GM15510 (cell line): ENCODE measurements around the gene TMEM255B.

Experiments used
- POLR2A ChIP-seq: IDR thresholded peaks from 3 replicates; pipeline ENCODE4 v1.6.1; 2011; ENCODE audit warnings: borderline replicate concordance; ENCODE audit not compliant: insufficient read length; ENCODE audit errors: extremely low read depth

Gene TMEM255B

DNA sequence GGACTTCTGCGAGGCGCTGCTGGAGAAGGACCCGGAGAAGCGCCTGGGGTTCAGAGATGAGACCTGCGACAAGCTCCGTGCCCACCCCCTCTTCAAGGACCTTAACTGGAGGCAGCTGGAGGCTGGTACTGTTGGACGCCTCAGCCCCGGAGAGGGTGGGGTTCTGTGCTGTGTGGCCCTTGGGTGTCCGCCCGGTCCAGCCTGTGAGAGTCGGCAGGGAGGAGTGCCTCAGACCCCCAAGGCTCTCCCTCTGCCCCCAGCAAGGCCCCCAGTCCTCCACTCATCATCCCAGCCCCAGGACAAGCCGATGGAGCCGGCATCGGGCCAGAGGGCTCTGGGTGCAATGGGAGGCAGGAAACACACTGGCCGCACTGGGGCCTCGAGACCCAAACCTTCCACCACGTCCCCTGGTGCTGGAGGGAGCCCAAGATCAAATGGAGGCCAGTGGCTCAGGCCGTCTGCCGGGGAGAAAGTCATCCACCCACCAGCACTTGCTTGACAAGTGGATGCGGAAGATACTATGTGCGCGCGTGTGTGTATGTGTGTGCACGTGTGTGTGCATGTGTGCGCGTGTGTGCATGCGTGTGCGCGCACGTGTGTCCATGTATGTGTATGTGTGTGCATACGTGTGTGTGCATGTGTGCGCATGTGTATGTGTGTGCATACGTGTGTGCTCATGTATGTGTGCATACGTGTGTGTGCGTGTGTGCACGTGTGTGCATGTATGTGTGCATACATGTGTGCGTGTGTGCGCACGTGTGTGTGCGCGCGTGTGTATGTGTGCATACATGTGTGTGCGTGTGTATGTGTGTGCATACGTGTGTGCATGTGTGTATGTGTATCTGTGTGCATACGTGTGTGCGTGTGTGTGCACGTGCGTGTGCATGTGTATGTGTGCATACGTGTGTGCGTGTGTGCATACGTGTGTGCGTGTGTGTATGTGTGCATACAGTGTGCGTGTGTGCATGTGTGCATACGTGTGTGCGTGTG is 25.8 kb upstream of the TMEM255B start:
- no peak for TF ChIP-seq POLR2A

DNA sequence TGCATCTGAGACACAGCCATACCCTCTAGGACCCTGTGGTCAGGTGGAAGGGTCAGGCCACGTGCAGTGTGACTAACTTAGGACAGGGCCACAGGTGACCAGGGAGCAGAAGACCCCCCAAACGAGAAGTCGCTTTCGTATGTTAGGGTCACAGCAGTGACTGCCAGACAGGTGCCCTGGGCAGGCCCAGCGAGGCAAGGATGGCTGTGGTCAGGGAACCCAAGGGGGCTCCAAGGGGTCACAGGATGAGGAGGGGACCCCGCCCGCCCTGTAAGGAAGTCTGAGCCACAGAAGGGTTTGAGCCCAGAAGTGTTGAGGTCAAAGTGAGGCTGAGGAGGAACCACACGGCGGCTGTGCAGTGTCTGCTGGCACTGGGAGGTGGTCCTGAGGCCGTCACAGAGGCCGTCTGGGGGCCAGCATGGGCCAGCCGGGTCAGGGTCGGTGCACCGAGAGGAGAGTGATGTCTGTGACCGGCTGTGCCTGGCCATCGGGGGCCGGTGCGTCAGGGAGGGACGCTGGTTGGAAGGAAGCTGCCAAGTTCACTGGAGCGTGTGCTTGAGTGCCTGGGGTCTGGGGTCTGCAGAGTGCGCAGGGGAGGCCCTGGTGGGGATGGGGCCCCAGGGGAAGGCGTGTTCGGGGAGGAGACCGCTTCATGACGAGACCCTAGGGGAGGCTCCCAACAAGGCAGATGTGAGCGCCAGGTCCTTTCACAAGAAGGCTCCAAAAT is 24.8 kb upstream of the TMEM255B start:
- no peak for TF ChIP-seq POLR2A

DNA sequence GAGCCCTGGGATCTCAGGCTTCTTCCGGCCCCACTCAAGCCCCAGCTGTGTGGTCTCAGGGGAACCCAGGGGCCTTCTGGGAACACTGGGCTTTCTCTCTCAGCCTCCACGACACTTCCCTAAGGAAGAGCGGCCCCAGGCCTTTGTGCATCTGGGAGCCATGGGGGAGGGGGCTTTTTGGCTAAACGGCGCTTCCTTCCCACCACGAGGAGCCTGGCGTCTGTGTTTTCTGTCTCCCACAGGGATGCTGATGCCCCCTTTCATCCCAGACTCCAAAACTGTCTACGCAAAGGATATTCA is 24.2 kb upstream of the TMEM255B start:
- TF ChIP-seq POLR2A = no peak

DNA sequence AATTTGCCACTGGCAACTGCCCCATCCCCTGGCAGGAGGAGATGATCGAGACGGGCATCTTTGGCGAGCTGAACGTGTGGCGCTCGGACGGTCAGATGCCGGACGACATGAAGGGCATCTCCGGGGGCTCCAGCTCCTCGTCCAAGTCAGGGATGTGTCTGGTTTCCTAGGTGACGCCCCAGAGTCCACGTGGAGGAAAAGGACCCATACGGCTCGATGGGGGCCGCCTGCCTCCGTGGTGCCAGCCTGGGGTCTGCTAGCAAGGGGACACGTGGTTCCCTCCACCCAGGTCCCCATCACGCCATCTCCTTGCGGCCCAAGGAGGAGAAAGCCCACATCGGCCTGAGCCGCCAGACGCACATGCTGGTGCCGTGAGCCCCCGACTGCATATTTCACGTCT is 23.8 kb upstream of the TMEM255B start:
- no peak for TF ChIP-seq POLR2A

DNA sequence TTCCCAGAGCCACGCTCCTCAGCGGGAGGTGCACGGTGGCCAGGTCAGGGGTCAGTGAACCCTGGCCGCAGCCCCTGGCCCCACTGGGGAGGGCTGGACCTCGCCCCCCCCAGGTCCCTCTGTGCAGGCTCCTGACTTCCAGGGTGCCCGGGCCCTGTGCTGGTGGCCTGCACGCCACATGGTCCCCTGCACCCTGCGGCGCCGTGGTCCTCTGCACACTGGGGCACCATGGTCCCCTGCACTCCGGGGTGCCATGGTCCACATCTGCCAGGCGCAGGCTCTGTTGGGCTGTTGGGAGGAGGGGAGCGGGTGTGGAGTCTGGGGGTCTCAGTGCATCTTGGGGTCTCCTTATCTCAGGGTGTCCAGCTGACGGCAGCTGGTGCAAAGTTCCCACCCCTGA is 23.3 kb upstream of the TMEM255B start:
- TF ChIP-seq POLR2A = no peak

DNA sequence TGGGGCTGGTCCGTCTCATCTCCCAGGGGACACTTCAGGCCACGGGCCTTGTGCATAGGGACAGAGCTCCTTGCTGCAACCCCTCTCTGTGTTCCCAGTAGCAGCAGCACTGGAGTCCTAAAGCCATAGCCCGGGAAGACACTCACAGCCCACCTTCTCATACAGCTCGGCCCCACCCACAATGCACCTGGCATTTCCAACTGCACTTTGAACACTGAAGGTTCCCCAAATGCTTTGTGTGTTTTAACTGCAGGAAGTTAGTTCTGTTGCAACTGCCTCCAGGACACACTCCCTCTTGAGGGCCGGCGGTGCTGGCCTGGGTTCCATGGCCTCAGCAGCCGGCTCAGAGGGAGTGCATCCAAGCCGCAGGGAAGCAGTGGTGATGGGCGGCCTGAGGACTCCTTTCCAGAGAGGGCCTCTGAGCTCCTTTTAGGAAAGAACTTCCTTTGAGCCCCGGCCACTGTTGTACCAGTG is 22.7 kb upstream of the TMEM255B start:
- TF ChIP-seq POLR2A = no peak

DNA sequence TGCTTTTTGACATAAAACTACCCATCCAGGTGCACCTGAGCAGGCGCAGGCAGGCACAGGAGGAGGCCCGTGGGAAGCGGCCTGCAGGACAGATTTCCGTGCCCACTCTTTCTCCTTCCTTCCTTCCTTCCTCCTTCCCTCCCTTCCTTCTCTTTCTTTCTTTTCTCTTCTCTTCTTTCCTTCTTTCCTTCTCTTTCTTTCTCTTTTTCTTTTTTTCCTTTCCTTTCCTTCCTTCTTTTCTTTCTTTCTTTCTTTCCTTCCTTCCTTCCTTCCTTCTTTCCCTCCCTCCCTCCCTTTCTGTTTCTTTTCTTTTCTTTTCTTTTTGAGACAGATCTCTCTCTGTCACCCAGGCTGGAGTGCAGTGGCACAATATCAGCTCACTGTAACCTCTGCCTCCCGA is 21.2 kb upstream of the TMEM255B start:
- no peak for TF ChIP-seq POLR2A

DNA sequence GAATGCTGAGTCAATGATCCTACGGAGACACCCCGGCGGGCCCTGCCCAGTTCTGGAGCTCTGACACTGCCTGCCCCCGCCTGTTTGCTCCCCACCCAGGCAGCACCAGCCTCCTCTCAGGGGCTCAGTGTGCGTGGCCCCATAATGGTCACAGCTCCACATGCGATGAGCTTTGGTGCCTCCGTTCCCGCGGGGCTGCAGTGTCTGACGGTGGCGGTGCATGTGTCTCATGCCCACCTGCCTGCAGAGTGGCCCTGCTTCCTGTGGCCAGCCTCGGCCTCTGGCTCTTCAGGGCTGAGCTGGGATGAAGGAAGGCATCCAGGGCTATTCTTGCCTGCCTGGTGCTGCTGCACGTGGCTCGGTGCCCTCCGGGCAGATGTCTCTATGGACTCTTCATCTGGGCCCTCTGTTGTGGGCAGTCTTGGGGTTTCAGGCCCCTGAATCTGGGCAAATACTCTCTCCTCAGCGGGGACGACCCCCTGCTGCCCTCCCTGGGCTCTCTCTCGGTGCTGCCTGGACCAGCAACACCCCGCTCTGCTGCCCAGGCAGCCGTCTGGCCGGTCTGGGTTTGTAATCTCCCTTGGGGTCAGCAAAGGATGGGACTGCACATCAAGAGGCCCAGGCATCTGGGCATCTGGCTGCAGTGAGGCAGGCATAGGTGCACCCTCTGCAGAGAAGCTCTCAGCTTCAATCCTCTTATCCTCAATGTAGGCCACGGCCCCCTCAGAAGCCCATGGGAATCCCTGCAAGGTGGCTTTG is 19.3 kb upstream of the TMEM255B start:
- no peak for TF ChIP-seq POLR2A

DNA sequence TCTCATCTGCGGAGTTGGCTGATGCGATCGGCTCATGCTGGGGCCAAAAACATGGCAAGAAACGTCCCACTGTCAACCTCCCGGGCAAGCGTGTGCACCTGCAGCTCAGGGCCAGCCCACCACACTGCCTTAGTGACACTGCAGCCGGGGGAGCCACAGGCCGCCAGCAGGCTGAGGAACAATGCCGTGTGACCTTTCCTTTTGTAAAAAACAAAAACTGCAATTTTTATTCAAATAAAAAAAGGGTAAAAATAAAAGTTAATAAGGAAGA is 18.8 kb upstream of the TMEM255B start:
- no peak for TF ChIP-seq POLR2A

DNA sequence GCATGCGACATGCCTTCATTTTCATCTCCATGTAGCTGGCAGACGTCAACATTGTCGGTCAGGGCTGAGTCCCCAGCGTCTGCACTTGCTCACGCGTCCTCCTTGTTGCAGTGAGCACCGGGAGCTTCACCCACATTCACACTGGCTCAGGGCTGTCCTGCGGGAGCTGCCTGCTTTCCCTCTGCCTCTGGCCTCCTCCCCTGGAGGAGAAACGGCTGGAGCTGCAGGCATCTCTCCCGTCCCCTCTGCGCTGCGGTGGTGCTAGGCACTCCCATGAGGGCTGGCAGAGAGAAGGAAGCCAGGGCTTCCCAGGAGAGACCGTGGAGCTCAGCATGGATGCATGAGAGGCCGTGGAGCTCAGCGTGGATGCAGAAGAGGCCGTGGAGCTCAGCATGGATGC is 18.4 kb upstream of the TMEM255B start:
- no peak for TF ChIP-seq POLR2A

DNA sequence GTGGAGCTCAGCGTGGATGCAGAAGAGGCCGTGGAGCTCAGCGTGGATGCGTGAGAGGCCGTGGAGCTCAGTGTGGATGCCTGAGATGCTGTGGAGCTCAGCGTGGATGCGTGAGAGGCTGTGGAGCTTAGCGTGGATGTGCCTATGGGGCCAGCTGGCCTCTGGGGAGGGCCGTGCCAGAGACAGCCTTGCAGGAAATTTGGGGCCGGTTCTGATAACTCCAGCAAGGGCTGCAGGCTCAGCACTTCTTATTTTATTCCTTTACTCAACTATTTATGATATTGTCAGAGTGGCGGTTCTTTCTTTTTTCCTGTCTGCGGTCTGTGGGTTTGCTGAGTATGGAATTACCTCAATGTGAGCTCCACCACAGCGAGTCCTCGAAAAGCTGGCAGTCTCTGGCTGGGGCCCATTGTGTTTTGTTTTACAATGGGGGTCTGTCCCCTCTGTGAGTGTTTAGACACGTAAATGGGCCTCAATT is 17.8 kb upstream of the TMEM255B start:
- no peak for TF ChIP-seq POLR2A

DNA sequence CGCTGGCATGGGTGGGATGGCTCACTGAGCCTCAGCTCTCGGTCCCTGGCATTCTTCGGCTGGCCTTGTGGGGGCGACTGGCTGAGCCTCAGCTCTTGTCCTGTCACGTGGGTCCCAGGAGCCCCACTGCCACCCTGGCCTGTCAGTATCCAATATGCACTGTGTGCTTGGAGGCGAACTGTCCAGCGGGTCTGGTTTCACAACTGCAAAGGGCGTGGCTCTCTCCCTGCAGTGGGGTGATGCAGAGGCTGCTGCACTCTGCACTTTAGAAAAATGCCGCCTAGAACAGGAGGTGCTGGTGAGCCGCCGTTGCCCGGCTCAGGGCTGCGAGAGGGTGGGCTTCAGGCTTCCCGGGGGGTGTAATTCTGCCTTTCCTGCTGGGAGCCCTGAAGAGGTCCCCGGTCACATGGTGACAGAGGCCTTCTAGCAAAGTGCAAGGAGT is 17.0 kb upstream of the TMEM255B start:
- TF ChIP-seq POLR2A = no peak

DNA sequence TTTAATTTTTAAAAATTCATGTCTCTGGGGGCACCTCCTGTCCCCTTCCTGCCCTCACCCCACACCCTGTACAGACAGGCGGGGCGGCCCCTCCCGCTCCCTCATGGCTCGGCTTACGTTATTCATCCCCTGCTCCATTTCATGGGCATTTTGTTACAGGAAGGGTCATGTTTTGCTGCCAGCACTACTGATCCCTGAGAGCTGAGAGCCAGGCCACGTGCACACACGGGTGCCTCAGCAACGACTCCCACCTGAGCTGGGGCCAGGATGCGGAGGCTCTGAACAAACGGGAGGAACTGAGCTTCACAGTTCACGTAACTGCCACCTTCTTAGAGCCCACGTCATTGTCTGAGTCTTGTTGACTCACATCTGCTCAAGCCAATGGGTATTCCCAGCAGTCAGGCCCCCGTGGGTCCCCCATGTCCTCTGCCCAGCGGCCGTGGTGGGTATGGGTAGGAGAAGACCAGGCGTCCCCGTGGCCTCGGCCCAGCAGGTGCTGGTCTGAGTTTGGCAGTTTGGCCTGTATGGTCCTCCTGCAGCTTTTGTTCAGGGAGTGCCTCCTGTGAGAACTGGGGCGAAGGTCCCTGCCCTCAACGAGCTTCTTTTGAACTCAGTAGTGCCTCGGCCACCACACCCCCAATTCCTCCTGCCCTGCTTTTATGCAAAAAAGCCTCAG is 16.4 kb upstream of the TMEM255B start:
- TF ChIP-seq POLR2A = no peak

DNA sequence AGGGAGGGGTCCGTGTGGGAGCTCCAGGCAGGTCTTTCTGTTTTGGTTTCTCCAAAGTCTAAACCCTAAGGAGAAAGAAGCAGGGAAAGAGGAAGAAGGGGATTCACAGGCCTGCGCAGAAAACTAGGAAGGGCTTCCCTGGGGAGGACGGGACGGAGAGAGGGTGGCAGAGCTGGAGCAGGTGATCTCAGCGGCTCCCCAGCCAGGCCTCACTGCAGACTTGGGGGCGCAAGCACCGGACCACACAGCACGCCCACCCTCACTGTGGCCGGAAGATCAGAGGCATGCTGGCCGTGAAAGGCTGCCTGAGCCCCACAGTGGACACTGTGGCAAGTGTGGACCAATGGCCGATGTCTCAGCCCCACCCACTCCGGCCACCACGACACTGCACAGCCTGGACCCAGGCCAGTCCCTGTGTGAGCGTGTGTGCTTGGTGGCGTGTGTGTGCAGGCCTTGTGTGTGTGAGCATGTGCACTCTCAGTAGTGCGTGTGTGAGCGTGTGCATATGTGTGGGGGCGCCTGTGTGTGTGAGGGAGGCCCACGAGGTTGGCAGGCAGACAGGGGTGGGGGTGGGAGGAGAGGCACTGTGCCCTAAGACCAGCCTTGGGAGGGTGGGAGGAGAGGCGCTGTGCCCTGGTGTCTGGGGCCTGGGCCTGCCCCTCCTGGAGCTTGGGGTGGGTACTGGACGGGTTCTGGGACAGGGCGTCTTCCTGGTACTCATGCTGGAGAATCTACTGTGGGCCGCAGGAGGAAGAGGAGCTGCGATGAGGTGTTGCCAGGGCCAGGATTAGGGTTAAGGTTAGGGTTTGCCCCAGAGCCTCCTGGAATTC is 15.4 kb upstream of the TMEM255B start:
- no peak for TF ChIP-seq POLR2A
